ENCODE measurements around the gene C19orf73.
"Not testable (repeated sequence)": the region's sequence is repeated elsewhere in the genome, so short reads cannot be mapped to it uniquely, and the experiment has no call there.

C19orf73 gene

GRCh38 chr19:49101160-49101559, 17.8 kb downstream of the C19orf73 start:
- DNase-seq (ENCODE audit: low read depth), result no peak

DNA sequence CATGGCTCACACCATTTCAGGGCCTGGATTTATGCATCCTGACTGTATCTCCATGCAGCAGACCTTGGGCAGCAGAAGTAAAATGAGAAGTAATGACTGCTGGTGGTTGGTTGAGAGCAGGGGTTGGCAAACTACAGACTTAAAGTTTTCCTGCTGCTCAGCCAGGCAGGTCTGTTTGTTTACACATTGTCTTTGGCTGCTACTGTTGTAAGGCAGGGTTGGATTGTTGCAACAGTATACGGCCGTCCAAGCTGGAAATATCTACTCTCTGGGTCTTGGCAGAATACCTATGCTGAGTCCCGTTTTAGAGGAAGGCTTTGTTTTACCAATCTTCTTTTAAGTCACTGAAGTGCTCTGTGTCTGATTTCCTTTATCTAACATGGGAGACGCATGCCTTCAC, 20.1 kb downstream of the C19orf73 start:
- DNase-seq (ENCODE audit: low read depth), result no peak

- no peak for DNase-seq (ENCODE audit: low read depth)
These were observed 21.3 kb downstream of the C19orf73 start for GRCh38 chr19:49097453-49098288.

DNA sequence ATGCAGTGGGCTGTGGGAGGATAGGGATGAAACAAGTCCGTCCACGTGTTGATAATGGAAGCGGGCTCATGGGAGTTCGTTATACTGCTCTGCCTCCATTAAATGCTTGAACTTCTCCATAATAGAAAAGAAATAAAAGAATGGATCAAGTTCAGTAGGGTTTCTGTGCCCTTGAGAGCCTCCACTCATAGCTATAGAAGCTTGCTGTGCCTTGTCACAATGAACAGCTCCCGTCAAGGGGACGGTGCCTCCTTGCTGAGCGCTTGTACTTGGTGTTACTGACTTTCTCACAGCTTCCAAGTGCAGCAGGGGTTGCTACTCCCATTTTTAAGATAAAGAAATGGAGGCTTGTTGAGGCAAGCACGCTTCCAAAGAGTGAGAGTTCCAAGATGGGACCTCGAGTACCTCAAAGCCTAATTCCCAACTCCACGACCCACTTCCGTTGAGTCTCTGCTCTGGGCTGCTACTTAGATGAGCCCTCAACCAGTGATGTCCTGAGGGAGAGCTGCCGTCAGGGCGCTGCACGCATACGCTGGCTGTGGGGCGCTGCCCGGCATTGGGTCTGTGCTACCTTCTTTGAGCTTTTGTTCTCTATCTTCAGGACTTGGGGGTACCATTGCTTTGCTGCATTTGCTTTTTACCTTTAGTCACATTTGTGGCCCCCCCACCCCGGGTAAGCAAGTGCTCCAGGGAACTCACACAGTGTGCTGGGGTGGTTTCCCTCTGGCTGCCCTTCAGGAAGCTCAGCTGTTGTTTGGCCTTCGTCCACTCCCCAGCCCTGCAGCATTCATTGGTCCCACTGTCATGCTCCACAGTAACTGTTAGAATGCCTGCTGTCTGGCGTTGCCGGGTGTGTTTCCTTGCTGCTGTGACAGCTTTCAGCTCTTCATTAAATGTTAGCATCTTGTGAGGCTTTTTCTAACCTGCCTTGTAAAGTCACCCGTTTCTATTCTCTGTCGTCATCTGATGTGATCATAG, 24.1 kb downstream of the C19orf73 start:
- DNase-seq (ENCODE audit: low read depth), result no peak

DNA sequence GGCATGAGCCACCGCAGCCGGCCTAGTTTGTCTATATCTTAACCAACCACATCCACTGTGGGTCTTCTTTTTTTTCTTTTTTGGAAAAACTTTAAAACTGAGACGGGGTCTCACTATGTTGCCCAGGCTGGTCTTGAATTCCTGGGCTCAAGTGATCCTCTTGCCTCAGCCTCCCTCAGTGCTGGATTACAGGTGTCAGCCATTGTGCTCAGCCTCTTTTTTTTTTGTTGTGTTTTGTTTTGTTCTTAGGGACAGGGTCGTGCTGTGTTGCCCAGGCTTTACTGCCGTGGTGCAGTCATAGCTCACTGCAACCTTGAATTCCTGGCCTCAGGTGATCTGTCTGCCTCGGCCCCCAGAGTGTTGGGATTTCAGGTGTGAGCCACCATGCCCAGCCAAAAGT, 26.3 kb downstream of the C19orf73 start:
- DNase-seq (ENCODE audit: low read depth), result no peak

DNA sequence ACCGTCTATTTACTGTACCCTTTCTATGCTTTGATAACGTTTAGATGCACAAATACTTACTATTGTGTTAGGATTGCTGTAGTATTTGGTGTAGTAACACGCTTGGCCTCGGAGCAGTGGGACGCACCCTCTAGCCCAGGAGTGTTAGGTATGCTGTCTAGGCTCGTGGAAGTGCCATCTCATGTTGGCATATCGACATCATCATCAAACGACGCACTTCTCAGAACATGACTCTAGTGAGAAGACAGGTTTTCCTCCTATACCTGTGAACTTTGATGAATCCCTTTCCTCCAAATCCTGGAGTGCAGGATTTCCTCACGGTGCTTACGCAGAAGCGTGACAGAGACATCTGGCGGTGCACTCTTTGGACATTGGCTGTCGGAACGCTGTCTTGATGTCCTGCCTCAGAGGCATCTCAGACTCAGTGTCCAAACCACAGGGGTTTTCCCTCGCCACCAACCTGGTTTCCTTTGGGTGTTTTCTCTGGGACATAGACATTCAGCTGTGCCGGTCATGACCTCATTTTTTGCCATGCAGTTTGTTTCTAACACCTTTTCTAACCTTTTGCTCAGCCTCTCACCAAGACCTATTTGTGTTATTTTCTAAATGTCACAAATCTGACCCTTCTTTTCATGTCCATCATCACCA, 27.4 kb downstream of the C19orf73 start:
- no peak for DNase-seq (ENCODE audit: low read depth)

DNA sequence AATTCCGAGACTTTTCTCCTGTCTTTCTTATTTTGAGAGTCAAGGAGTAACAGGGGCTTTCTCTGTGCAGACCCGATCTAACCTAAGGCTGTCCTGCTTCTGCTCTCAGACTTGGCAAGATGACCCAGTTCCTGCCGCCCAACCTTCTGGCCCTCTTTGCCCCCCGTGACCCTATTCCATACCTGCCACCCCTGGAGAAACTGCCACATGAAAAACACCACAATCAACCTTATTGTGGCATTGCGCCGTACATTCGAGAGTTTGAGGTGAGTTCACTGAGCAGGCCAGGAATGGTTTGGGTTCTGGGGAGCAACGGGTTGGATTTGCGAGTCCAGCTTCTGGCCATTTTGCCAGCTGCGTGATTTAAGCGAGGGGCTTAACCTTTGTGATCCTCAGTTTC, 32.6 kb downstream of the C19orf73 start:
- DNase-seq (ENCODE audit: low read depth), result no peak

GRCh38 chr19:49085868-49086232, 33.1 kb downstream of the C19orf73 start:
- no peak for DNase-seq (ENCODE audit: low read depth)

DNA sequence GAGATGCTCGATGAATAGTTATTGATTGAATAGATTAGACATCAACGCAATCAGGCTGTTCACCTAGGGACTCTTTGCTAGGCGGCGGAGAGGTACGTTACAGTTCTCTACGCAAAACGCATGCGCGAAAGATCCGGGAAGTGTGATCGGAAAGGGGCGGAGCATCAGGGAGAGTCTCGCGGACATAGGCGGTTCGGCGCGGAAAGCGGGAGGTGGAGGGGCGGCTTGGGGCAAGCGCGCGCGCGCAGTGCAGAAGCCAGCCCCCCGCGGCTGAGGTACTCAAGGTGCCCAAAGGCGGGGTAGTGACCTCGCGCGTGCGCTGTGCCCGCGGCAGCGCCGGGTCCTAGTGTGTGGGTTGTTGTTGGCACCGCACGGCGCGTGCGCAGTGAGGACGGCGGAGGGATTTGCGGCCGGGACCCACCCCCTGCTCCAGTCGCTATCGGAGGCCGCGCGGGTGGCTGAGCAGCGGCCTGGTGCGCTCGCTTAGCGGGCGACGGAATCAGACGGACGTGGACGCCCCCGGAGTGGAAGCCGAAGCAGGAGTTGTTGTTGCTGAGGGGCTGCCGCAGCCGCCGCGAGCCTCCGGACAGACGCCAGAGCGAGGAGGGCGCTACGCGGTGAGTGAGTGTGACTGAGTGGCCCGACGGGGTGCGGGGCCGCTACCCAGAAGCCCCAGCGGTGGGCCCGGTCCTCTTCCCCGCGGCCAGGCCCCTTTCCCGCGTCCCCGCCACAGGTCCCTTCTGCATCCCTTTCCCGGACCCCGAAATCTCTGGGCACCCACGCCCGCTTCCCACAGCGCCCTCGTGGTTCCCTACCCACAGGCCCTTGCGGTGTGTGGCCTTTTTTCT, 33.7 kb downstream of the C19orf73 start, which contains the start of gene SNRNP70:
SNRNP70 (plus strand) TSS at position 432 of the 848 bp plus-strand sequence. CDS start 964 bp downstream, outside the sequence.
- DNase-seq (ENCODE audit: low read depth), result peak; percentile 90

GRCh38 chr19:49084206-49085019, 34.5 kb downstream of the C19orf73 start:
- DNase-seq (ENCODE audit: low read depth), result no peak

GRCh38 chr19:49081273-49081672, 37.7 kb downstream of the C19orf73 start:
- DNase-seq (ENCODE audit: low read depth), result no peak

DNA sequence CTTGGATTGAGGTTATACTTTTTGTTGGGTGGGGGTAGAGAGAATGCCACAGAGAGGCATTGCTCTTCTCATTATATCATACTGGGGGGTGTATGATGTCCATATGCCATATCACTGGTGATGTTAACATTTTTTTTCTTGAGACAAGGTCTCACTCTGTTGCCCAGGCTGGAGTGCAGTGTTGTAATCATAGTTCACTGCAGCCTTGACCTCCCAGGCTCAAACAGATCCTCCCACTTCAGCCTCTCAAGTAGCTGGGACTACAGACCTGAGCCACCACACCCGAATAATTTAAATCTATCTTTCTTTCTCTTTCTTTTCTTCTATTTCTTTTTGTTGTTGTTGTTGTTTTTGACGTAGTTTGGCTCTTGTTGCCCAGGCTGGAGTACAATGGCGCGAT, 38.6 kb downstream of the C19orf73 start:
- DNase-seq (ENCODE audit: low read depth), result no peak

GRCh38 chr19:49074869-49075268, 44.1 kb downstream of the C19orf73 start:
- DNase-seq (ENCODE audit: low read depth), result not testable (repeated sequence)

DNA sequence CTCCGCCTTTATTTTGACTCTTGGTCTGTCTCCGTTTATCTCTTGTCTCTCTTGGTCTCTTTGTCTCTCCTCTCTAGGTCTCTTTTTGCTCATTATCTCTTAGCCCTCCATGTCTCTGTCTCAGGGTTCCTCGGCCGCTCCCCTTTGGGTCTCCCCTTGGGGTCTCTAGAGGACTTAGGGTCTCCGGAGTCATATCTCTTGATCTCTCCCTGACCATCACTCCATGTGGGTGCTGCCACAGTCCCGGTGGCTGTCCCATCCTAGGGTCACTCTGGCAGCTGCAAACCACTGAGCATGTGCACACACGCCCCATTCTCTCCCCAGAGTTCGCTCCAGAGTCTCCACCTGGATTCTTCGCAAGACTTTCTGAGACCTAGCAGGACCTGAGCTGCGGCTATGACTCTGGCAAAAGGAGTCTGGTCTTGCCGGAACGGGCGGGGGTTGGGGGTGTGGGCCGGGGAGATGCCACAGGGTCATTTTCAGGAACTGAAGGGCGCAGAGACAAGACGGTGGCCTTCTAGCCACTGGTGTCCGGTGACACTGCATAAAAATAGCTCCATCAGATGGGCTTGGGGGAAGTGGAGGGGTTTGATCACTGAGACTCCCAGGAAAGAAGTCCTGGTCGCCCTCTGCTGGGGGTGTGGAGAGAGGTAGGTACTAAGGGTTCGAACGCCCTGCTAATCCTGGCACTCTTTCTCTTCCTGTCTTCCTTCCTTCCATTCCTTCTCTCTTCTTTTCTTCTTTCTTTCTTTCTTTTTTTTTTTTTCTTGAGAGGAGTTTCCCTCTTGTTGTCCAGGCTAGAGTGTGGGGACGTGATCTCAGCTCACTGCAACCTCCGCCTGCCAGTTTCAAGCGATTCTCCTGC, 45.2 kb downstream of the C19orf73 start:
- DNase-seq (ENCODE audit: low read depth), result no peak

- DNase-seq (ENCODE audit: low read depth), result no peak
These were observed 46.9 kb downstream of the C19orf73 start for GRCh38 chr19:49071860-49072547.

DNA sequence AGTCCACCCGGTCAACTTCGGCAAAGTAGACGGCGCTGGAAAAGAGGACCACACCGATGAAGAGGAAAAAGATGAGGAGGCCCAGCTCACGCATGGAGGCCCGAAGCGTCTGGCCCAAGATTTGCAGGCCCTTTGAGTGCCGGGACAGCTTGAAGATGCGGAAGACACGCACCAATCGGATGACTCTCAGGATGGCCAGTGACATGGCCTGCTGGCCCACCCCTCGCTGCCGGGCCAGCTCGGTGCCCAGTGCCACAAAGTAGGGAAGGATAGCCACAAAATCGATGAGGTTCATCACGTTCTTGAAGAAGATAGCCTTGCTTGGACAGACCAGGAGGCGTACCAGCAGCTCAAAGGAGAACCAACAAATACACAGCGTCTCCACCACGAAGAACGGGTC, 48.5 kb downstream of the C19orf73 start:
- DNase-seq (ENCODE audit: low read depth), result no peak

- DNase-seq (ENCODE audit: low read depth), result no peak
These were observed 49.9 kb downstream of the C19orf73 start for GRCh38 chr19:49069026-49069425.
